Endometrium (tissue), 2 donors: ENCODE results near the gene SALL4.
"Not testable (repeated sequence)": the region's sequence is repeated elsewhere in the genome, so short reads cannot be mapped to it uniquely, and the experiment has no call there.

Experiments used
- FAIRE-seq: peaks from 2 replicates; lab custom pipeline; 2012; peaks lifted over from hg19 to GRCh38; lab: Jason Lieb, UNC
- donor health status: control.
- donor health status: control.

SALL4 gene

GRCh38 chr20:51802170-51802751, at the start of gene SALL4:
SALL4 (minus strand) TSS chr20:51802521; CDS start chr20:51802408, 113 bp downstream.
- no peak for FAIRE-seq

GRCh38 chr20:51848346-51848745, 46.0 kb upstream of the SALL4 start:
- no peak for FAIRE-seq

- FAIRE-seq = no peak
Measured at GRCh38 chr20:51840865-51841264, 38.5 kb upstream of the SALL4 start.

GRCh38 chr20:51837876-51838420, 35.6 kb upstream of the SALL4 start:
- FAIRE-seq = no peak

GRCh38 chr20:51837436-51837835, 35.1 kb upstream of the SALL4 start:
- no peak for FAIRE-seq

- FAIRE-seq = no peak
Measured at GRCh38 chr20:51833326-51833725, 31.0 kb upstream of the SALL4 start.

- no peak for FAIRE-seq
Measured at GRCh38 chr20:51832276-51832675, 30.0 kb upstream of the SALL4 start.

- FAIRE-seq = no peak
Measured at GRCh38 chr20:51831866-51832265, 29.5 kb upstream of the SALL4 start.

- no peak for FAIRE-seq
Measured at GRCh38 chr20:51830538-51830937, 28.2 kb upstream of the SALL4 start.

GRCh38 chr20:51828762-51829161, 26.4 kb upstream of the SALL4 start:
- FAIRE-seq = no peak

- FAIRE-seq = no peak
Measured at GRCh38 chr20:51826372-51826771, 24.1 kb upstream of the SALL4 start.

GRCh38 chr20:51818479-51819008, 16.2 kb upstream of the SALL4 start:
- no peak for FAIRE-seq

GRCh38 chr20:51816856-51817255, 14.5 kb upstream of the SALL4 start:
- FAIRE-seq = not testable (repeated sequence)

GRCh38 chr20:51815383-51816076, 13.2 kb upstream of the SALL4 start:
- FAIRE-seq = no peak

GRCh38 chr20:51812861-51813260, 10.5 kb upstream of the SALL4 start:
- FAIRE-seq = no peak

GRCh38 chr20:51811514-51812128, 9.3 kb upstream of the SALL4 start:
- no peak for FAIRE-seq

GRCh38 chr20:51811042-51811355, 8.7 kb upstream of the SALL4 start:
- FAIRE-seq = no peak

- FAIRE-seq = no peak
Measured at GRCh38 chr20:51810155-51811041, 8.1 kb upstream of the SALL4 start.

GRCh38 chr20:51807720-51808250, 5.5 kb upstream of the SALL4 start:
- FAIRE-seq = no peak

GRCh38 chr20:51804754-51805153, 2.4 kb upstream of the SALL4 start:
- FAIRE-seq = no peak

- FAIRE-seq = no peak
Measured at GRCh38 chr20:51803148-51803854, 980 bp upstream of the SALL4 start.
